SH-SY5Y (cell line): Measurements from ENCODE around the gene FXR2.

Source experiments
- GATA2 ChIP-seq: IDR thresholded peaks from 2 replicates; pipeline ENCODE4 v1.6.1; 2011; ENCODE audit warnings: mild to moderate bottlenecking, low read depth, low read length
- GATA3 ChIP-seq: IDR thresholded peaks from 2 replicates; pipeline ENCODE4 v1.6.1; 2011; ENCODE audit warnings: low read depth, mild to moderate bottlenecking, low read length, moderate library complexity

DNA sequence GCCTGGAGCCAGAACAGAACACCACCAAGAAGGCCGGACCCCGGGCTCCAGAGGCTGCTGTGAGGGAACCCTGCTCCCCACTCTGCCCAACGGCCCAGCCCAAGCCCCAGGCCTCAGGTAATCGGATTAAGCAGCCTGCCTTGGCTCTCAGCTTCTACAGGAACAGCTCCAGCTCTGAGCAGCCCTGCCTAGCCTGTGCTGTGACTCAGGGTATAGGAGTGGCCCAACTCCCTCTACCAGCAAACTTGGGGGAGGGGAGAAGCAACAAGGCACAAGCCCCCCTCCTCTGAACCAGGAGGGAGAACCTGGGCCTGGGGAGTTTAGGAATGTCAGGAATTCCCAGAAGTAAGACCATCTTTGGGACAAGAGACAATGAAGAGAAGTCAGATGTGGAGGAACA, 24.0 kb downstream of the FXR2 start:
- no peak for TF ChIP-seq GATA2
- no peak for TF ChIP-seq GATA3
